ENCODE measurements around the gene RBM25.

Gene RBM25

GRCh38 chr14:73162251-73162650, 103.9 kb downstream of the RBM25 start:
- TF ChIP-seq ZNF8 (CRISPR knock-in tag; IDR thresholded peaks at IDR 0.05): no peak
- no peak for TF ChIP-seq TCF4 (CRISPR knock-in tag; IDR thresholded peaks at IDR 0.05; ENCODE audit: borderline replicate concordance)
- no peak for TF ChIP-seq OSR1 (CRISPR knock-in tag; IDR thresholded peaks at IDR 0.05)
- ATAC-seq: no peak

- TF ChIP-seq ZFP3 (CRISPR knock-in tag; IDR thresholded peaks at IDR 0.05) (no peak), ZNF8 (CRISPR knock-in tag; IDR thresholded peaks at IDR 0.05) (no peak), ZC3H10 (CRISPR knock-in tag; IDR thresholded peaks at IDR 0.05) (no peak), PATZ1 (CRISPR knock-in tag; IDR thresholded peaks at IDR 0.05; ENCODE audit: borderline replicate concordance) (no peak), TOX (CRISPR knock-in tag; IDR thresholded peaks at IDR 0.05; ENCODE audit: borderline replicate concordance) (no peak), TSHZ2 (CRISPR knock-in tag; IDR thresholded peaks at IDR 0.05) (no peak), ZNF565 (CRISPR knock-in tag; conservative IDR thresholded peaks at IDR 0.05; ENCODE audit: low read depth) (no peak), TCF4 (CRISPR knock-in tag; IDR thresholded peaks at IDR 0.05; ENCODE audit: borderline replicate concordance) (no peak)
- ATAC-seq: no peak
These were observed 108.1 kb downstream of the RBM25 start for GRCh38 chr14:73166399-73166798.

GRCh38 chr14:73167727-73168126, 109.4 kb downstream of the RBM25 start:
- no peak for ATAC-seq
- TF ChIP-seq ZNF8 (CRISPR knock-in tag; IDR thresholded peaks at IDR 0.05): no peak
- no peak for TF ChIP-seq ZNF70 (CRISPR knock-in tag; IDR thresholded peaks at IDR 0.05)
- no peak for TF ChIP-seq ZFP3 (CRISPR knock-in tag; IDR thresholded peaks at IDR 0.05)
- TF ChIP-seq CSRNP3 (CRISPR knock-in tag; IDR thresholded peaks at IDR 0.05): no peak
- TF ChIP-seq ZFP30 (CRISPR knock-in tag; IDR thresholded peaks at IDR 0.05): no peak
- no peak for TF ChIP-seq TCF4 (CRISPR knock-in tag; IDR thresholded peaks at IDR 0.05; ENCODE audit: borderline replicate concordance)
- no peak for TF ChIP-seq ZC3H10 (CRISPR knock-in tag; IDR thresholded peaks at IDR 0.05)
- TF ChIP-seq CREB5 (CRISPR knock-in tag; IDR thresholded peaks at IDR 0.05; ENCODE audit: low read depth): no peak
- TF ChIP-seq POU6F1 (CRISPR knock-in tag; IDR thresholded peaks at IDR 0.05; ENCODE audit: borderline replicate concordance, low read depth): no peak
- TF ChIP-seq CSDC2 (CRISPR knock-in tag; IDR thresholded peaks at IDR 0.05): no peak
- no peak for TF ChIP-seq PATZ1 (CRISPR knock-in tag; IDR thresholded peaks at IDR 0.05; ENCODE audit: borderline replicate concordance)
- no peak for TF ChIP-seq TOX (CRISPR knock-in tag; IDR thresholded peaks at IDR 0.05; ENCODE audit: borderline replicate concordance)

- ATAC-seq: no peak
- no peak for TF ChIP-seq CSDC2 (CRISPR knock-in tag; IDR thresholded peaks at IDR 0.05)
- TF ChIP-seq ZFP3 (CRISPR knock-in tag; IDR thresholded peaks at IDR 0.05): no peak
- no peak for TF ChIP-seq POU6F1 (CRISPR knock-in tag; IDR thresholded peaks at IDR 0.05; ENCODE audit: borderline replicate concordance, low read depth)
- no peak for TF ChIP-seq SNAI2 (CRISPR knock-in tag; IDR thresholded peaks at IDR 0.05)
- TF ChIP-seq GLIS3 (CRISPR knock-in tag; IDR thresholded peaks at IDR 0.05): no peak
- no peak for TF ChIP-seq OSR1 (CRISPR knock-in tag; IDR thresholded peaks at IDR 0.05)
- no peak for TF ChIP-seq TSHZ2 (CRISPR knock-in tag; IDR thresholded peaks at IDR 0.05)
These were observed 109.9 kb downstream of the RBM25 start for GRCh38 chr14:73168274-73168673.

Measured in SK-N-SH treated with all-trans-retinoic acid at 6 μM for 48 hours (cell line).